H9 (cell line): ENCODE results near the gene MYO15B. TPM values are rescaled to one million over a fixed set of nuclear protein-coding genes. Genes with fewer than 3 reads are reported as not detected.

ENCODE experiments used
- DNase-seq: peaks from one replicate; pipeline ENCODE4 v3.0.0-alpha.2; 2017
- H2AFZ ChIP-seq: one replicate; pipeline ENCODE4 v1.6.1; 2013; ENCODE audit warnings: mild to moderate bottlenecking, low read length, control low read depth, moderate library complexity
- H2AK5ac ChIP-seq: 2 replicates; pipeline ENCODE4 v1.6.1; 2013; ENCODE audit warnings: low read length, control low read depth, mixed read lengths; ENCODE audit not compliant: insufficient read length
- H2BK120ac ChIP-seq: one replicate; pipeline ENCODE4 v1.6.1; 2013; ENCODE audit warnings: low read depth, mild to moderate bottlenecking, low read length, control low read depth, inconsistent platforms; ENCODE audit not compliant: poor library complexity, severe bottlenecking
- H2BK12ac ChIP-seq: 2 replicates; pipeline ENCODE4 v1.6.1; 2013; ENCODE audit warnings: low read length, control low read depth, mixed read lengths, low read depth; ENCODE audit not compliant: insufficient read length
- H2BK15ac ChIP-seq: 2 replicates; pipeline ENCODE4 v1.6.1; 2013; ENCODE audit warnings: low read depth, low read length, control low read depth
- H2BK20ac ChIP-seq: one replicate; pipeline ENCODE4 v1.6.1; 2013; ENCODE audit warnings: low read depth, mild to moderate bottlenecking, low read length, control low read depth, inconsistent platforms; ENCODE audit not compliant: poor library complexity, severe bottlenecking
- H2BK5ac ChIP-seq: 2 replicates; pipeline ENCODE4 v1.6.1; 2013; ENCODE audit warnings: low read length, control low read depth, mixed read lengths; ENCODE audit not compliant: insufficient read length
- H3K14ac ChIP-seq: 2 replicates; pipeline ENCODE4 v1.6.1; 2013; ENCODE audit warnings: low read length, control low read depth; ENCODE audit not compliant: insufficient read depth
- H3K18ac ChIP-seq: 2 replicates; pipeline ENCODE4 v1.6.1; 2013; ENCODE audit warnings: low read depth, mild to moderate bottlenecking, mixed read lengths, low read length, control low read depth; ENCODE audit not compliant: insufficient read length
- H3K23ac ChIP-seq: 2 replicates; pipeline ENCODE4 v1.6.1; 2013; ENCODE audit warnings: low read length, control low read depth, mixed read lengths, low read depth; ENCODE audit not compliant: insufficient read length
- H3K23me2 ChIP-seq: 2 replicates; pipeline ENCODE4 v1.6.1; 2013; ENCODE audit warnings: low read depth, mild to moderate bottlenecking, mixed read lengths, low read length, control low read depth; ENCODE audit not compliant: insufficient read length, poor library complexity, severe bottlenecking
- H3K27ac ChIP-seq: 2 replicates; pipeline ENCODE4 v1.5.1; 2013; ENCODE audit warnings: low read length, control low read depth, mixed read lengths, low read depth; ENCODE audit not compliant: insufficient read length
- H3K27me3 ChIP-seq: 2 replicates; pipeline ENCODE4 v1.6.1; 2013; ENCODE audit warnings: low read length, control low read depth, inconsistent platforms; ENCODE audit not compliant: insufficient read depth
- H3K4ac ChIP-seq: 2 replicates; pipeline ENCODE4 v1.6.1; 2013; ENCODE audit warnings: low read depth, mild to moderate bottlenecking, control low read depth, inconsistent platforms, low read length, moderate library complexity
- H3K4me1 ChIP-seq: 2 replicates; pipeline ENCODE4 v1.6.1; 2013; ENCODE audit warnings: low read length, control low read depth, inconsistent platforms; ENCODE audit not compliant: insufficient read depth
- H3K4me2 ChIP-seq: 2 replicates; pipeline ENCODE4 v1.6.1; 2013; ENCODE audit warnings: low read length, control low read depth, mixed read lengths; ENCODE audit not compliant: insufficient read length, insufficient read depth
- H3K56ac ChIP-seq: 2 replicates; pipeline ENCODE4 v1.6.1; 2013; ENCODE audit warnings: low read depth, mild to moderate bottlenecking, mixed read lengths, low read length, control low read depth; ENCODE audit not compliant: insufficient read length
- H3K79me1 ChIP-seq: 2 replicates; pipeline ENCODE4 v1.6.1; 2013; ENCODE audit warnings: low read depth, mild to moderate bottlenecking, moderate library complexity, low read length, control low read depth, inconsistent platforms; ENCODE audit not compliant: insufficient read depth, poor library complexity, severe bottlenecking
- H3K79me2 ChIP-seq: 2 replicates; pipeline ENCODE4 v1.6.1; 2013; ENCODE audit warnings: low read length, control low read depth, inconsistent platforms; ENCODE audit not compliant: insufficient read depth
- H3K9ac ChIP-seq: 2 replicates; pipeline ENCODE4 v1.6.1; 2013; ENCODE audit warnings: low read length, control low read depth, mixed read lengths; ENCODE audit not compliant: insufficient read length; ENCODE audit errors: extremely low read depth
- H3K9me3 ChIP-seq: one replicate; pipeline ENCODE4 v1.6.1; 2013; ENCODE audit warnings: low read depth, low read length, inconsistent platforms; ENCODE audit not compliant: control insufficient read depth
- H3T11ph ChIP-seq: one replicate; pipeline ENCODE4 v1.6.1; 2013; ENCODE audit warnings: mild to moderate bottlenecking, low read length, control low read depth, inconsistent platforms
- H4K20me1 ChIP-seq: one replicate; pipeline ENCODE4 v1.6.1; 2013; ENCODE audit not compliant: control insufficient read depth, insufficient read length, insufficient read depth
- H4K5ac ChIP-seq: 2 replicates; pipeline ENCODE4 v1.6.1; 2013; ENCODE audit warnings: low read depth, mild to moderate bottlenecking, mixed read lengths, low read length, control low read depth; ENCODE audit not compliant: insufficient read length
- H4K8ac ChIP-seq: replicated peaks from 2 replicates; pipeline ENCODE4 v1.6.1; 2013; ENCODE audit warnings: low read length, control low read depth, mixed read lengths, low read depth; ENCODE audit not compliant: insufficient read length
- H4K91ac ChIP-seq: 2 replicates; pipeline ENCODE4 v1.6.1; 2013; ENCODE audit warnings: low read depth, mild to moderate bottlenecking, moderate library complexity, mixed read lengths, low read length, control low read depth; ENCODE audit not compliant: insufficient read length
- H3K27ac Mint-ChIP-seq, 3 experiments: 2 replicates in 2 of 3; 3 replicates in 1 of 3; pipeline ENCODE4 v1.8.0; 2020 to 2021; ENCODE audit warnings: mixed read lengths in 3 of 3, mild to moderate bottlenecking in 1 of 3, moderate library complexity in 1 of 3
- H3K27me3 Mint-ChIP-seq: 2 replicates; pipeline ENCODE4 v1.8.0; 2021; ENCODE audit warnings: low read depth, mild to moderate bottlenecking, moderate library complexity, mixed read lengths
- H3K36me3 Mint-ChIP-seq, 3 experiments: 2 replicates in 2 of 3; 3 replicates in 1 of 3; pipeline ENCODE4 v1.8.0; 2020 to 2021; ENCODE audit warnings: low read depth in 3 of 3, mixed read lengths in 3 of 3; ENCODE audit not compliant: insufficient read depth in 1 of 3
- H3K4me1 Mint-ChIP-seq, 2 experiments: 2 replicates each; pipeline ENCODE4 v1.8.0; 2020; ENCODE audit warnings: mixed read lengths in 2 of 2
- H3K4me3 Mint-ChIP-seq, 2 experiments: 2 replicates in 1 of 2; 3 replicates in 1 of 2; pipeline ENCODE4 v1.8.0; 2020 to 2021; ENCODE audit warnings: mild to moderate bottlenecking in 2 of 2, mixed read lengths in 2 of 2, moderate library complexity in 1 of 2
- H3K9me3 Mint-ChIP-seq, 2 experiments: 2 replicates in 1 of 2; 3 replicates in 1 of 2; pipeline ENCODE4 v1.8.0; 2020; ENCODE audit warnings: mild to moderate bottlenecking in 2 of 2, mixed read lengths in 2 of 2, moderate library complexity in 1 of 2
- CTCF ChIP-seq: fragments of 200-600 bp; sonication (generic); conservative IDR thresholded peaks from 3 replicates; pipeline ENCODE4 v1.8.0; 2021; ENCODE audit warnings: antibody characterized with exemption, mild to moderate bottlenecking
- WGBS: extraction: QIAGEN DNeasy Blood & Tissue Kit; methylation state at CpG from one replicate; pipeline ENCODE4 v1.1.7; 2013; ENCODE audit warnings: missing lambda C conversion rate, low lambda C conversion rate, mixed read lengths; ENCODE audit not compliant: insufficient read length; ENCODE audit errors: extremely low coverage; 5-methylcytosine and 5-hydroxymethylcytosine counted together
- total RNA-seq: library from RNA; stranded (reverse); gene quantifications from 2 replicates; pipeline ENCODE4 v1.2.1, GENCODE V29; 2021

The MYO15B gene
- total RNA-seq, 1 experiment from 2014 or later, result 41.9 TPM

GRCh38 chr17:75638893-75639292 lies 51.3 kb downstream of the MYO15B start:
- Mint-ChIP-seq H3K27ac (peak overlapping the region in 2 of 3 experiments; percentile 48 to 53; a peak in 3 of 7 replicates), H3K27me3 (no peaks in the 10 kb centered on the region), H3K4me3 (no peak overlapping the region), H3K36me3 (peaks cover 0 to 4% (median 2%) of the 10 kb centered on the region in 3 experiments; a peak in 2 of 7 replicates), H3K4me1 (peaks cover 25 to 35% of the 10 kb centered on the region in 2 experiments), H3K9me3 (no peaks in the 10 kb centered on the region)
- Histone ChIP-seq H2BK20ac (no peak overlapping the region), H3K18ac (no peak overlapping the region), H3K23ac (no peak overlapping the region), H3K27me3 (no peaks in the 10 kb centered on the region), H4K5ac (no peak overlapping the region), H2BK120ac (no peak overlapping the region), H2AFZ (no peak overlapping the region), H3K79me2 (no peaks in the 10 kb centered on the region), H3K4me2 (no peak overlapping the region), H3K14ac (no peak overlapping the region), H3K27ac (no peak overlapping the region), H3K9ac (no peak overlapping the region), H3K56ac (no peak overlapping the region), H3K9me3 (no peaks in the 10 kb centered on the region), H3K4me1 (peaks cover 7% of the 10 kb centered on the region; the same call in 1 of the 2 replicates), H2BK5ac (no peak overlapping the region), H2BK12ac (no peak overlapping the region), H4K20me1 (no peaks in the 10 kb centered on the region), H2BK15ac (no peak overlapping the region), H4K8ac (no peak overlapping the region), H4K91ac (no peak overlapping the region), H3K4ac (no peak overlapping the region), H3K79me1 (no peaks in the 10 kb centered on the region), H2AK5ac (no peak overlapping the region), H3K23me2 (no peaks in the 10 kb centered on the region), H3T11ph (no peak overlapping the region)
- DNase-seq, result no peak
- no peak for TF ChIP-seq CTCF
- whole genome bisulfite sequencing, result no CpG with 5 or more reads among the region's 13 CpGs
